Vagina (tissue), 2 donors: ENCODE measurements around the gene CTNNBL1. TPM values are rescaled to one million over a fixed set of nuclear protein-coding genes. Genes with fewer than 3 reads are reported as not detected.

Source experiments
- DNase-seq, 2 donors: peaks; one replicate each; pipeline ENCODE4 v3.0.0-alpha.2; 2017; ENCODE audit errors: extremely low spot score in 2 of 2
- H3K27ac ChIP-seq: fragments of 200-600 bp; sonication (generic); one replicate; pipeline ENCODE4 v1.5.1; 2019
- H3K27me3 ChIP-seq: fragments of 200-600 bp; sonication (generic); one replicate; pipeline ENCODE4 v1.5.1; 2019
- H3K36me3 ChIP-seq, 2 donors: fragments of 200-600 bp; sonication (generic); one replicate each; pipeline ENCODE4 v1.5.1; 2017 to 2019
- H3K4me1 ChIP-seq: fragments of 200-600 bp; sonication (generic); one replicate; pipeline ENCODE4 v1.5.1; 2019
- H3K4me3 ChIP-seq, 2 donors: fragments of 200-600 bp; sonication (generic); 1 replicate in 1 of 2; 2 replicates in 1 of 2; pipeline ENCODE4 v1.5.1; 2016 to 2019
- H3K9me3 ChIP-seq: fragments of 200-600 bp; sonication (generic); one replicate; pipeline ENCODE4 v1.5.1; 2019
- POLR2A ChIP-seq, 2 donors: fragments of 450-650 bp; IDR thresholded peaks; one replicate each; pipeline ENCODE4 v1.6.1; 2017; ENCODE audit warnings: antibody characterized with exemption in 2 of 2, mild to moderate bottlenecking in 2 of 2, moderate library complexity in 2 of 2
- POLR2AphosphoS5 ChIP-seq, 2 donors: sonication (generic); formaldehyde crosslinking; IDR thresholded peaks; one replicate each; pipeline ENCODE4 v1.9.0; 2017; ENCODE audit warnings: antibody characterized with exemption in 2 of 2, mild to moderate bottlenecking in 2 of 2, low read depth in 1 of 2; ENCODE audit not compliant: insufficient read depth in 1 of 2
- intact Hi-C: fragments of 100-400 bp; cut with DNase I; formaldehyde crosslinking; loops from one replicate; pipeline ENCODE4 v1.15.1; 2023
- total RNA-seq: library from RNA; depleted of rRNA; stranded (reverse); fragments of >200 nt; gene quantifications from one replicate; pipeline ENCODE4 v1.2.3, GENCODE V29; 2016
- TF ChIP-seq, protein P1 (sequence below), 3 experiments: fragments of 450-650 bp in 2 of 3; fragments of 200-600 bp in 1 of 3; sonication (generic) in 1 of 3; IDR thresholded peaks; one replicate each; pipeline ENCODE4 v1.5.1; 2017 to 2019; ENCODE audit warnings: antibody characterized with exemption in 3 of 3, mild to moderate bottlenecking in 2 of 3, moderate library complexity in 2 of 3

The CTNNBL1 gene
- total RNA-seq, 1 donor from 2014 or later: 40.3 TPM

DNA sequence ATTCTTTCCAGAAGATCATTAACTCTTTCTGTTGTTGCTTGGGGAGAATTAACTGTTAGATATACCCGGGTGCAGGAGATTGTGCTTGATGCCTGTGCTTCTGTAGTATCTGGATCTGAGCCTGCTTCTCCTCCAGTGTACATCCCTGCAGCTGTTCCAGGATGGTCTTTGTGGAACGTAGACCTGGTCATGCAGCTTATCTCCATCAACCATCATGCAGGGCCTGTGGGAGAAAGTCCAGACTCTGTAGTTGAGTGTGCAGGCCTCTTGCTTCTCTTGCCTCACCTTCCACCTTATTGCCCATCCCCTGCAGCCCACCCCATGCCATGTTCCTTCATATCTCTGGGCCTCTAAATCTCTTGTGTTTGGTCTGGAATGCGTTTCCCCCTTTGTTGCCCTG, 133.8 kb downstream of the CTNNBL1 start:
- Histone ChIP-seq H3K27me3 (no peaks in the 10 kb centered on the region), H3K27ac (no peak overlapping the region), H3K9me3 (no peaks in the 10 kb centered on the region), H3K36me3 (no peaks in the 10 kb centered on the region), H3K4me1 (no peaks in the 10 kb centered on the region), H3K4me3 (no peak overlapping the region)
- intact Hi-C loops: no loop called here
- DNase-seq: no peak
- TF ChIP-seq POLR2AphosphoS5 (IDR thresholded peaks at IDR 0.05; ENCODE audit: insufficient read depth in 1 of 2, low read depth in 1 of 2): no peak

DNA sequence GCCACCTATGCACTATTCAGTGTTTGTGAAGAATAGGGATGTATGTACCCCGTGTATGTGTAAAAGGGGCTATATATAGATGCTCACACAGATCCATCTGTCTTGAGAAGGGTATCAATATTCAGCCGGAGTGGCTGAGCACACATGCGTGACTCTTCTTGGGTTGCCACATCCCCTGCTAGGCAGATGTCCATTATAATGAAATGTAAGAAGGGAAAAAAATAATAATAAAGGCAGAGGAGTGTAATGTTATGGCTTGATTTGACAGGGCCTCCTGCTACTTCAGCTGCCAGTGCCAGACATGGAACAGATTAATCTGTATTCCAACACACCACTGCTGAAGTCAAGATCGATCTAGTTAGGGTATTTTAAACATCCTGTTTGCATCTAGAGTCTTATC, 134.9 kb downstream of the CTNNBL1 start:
- no peak overlapping the region for H3K27ac ChIP-seq
- TF ChIP-seq POLR2A (IDR thresholded peaks at IDR 0.05): no peak
- TF ChIP-seq, protein P1, sequence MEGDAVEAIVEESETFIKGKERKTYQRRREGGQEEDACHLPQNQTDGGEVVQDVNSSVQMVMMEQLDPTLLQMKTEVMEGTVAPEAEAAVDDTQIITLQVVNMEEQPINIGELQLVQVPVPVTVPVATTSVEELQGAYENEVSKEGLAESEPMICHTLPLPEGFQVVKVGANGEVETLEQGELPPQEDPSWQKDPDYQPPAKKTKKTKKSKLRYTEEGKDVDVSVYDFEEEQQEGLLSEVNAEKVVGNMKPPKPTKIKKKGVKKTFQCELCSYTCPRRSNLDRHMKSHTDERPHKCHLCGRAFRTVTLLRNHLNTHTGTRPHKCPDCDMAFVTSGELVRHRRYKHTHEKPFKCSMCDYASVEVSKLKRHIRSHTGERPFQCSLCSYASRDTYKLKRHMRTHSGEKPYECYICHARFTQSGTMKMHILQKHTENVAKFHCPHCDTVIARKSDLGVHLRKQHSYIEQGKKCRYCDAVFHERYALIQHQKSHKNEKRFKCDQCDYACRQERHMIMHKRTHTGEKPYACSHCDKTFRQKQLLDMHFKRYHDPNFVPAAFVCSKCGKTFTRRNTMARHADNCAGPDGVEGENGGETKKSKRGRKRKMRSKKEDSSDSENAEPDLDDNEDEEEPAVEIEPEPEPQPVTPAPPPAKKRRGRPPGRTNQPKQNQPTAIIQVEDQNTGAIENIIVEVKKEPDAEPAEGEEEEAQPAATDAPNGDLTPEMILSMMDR (IDR thresholded peaks at IDR 0.05): no peak
- TF ChIP-seq POLR2AphosphoS5 (IDR thresholded peaks at IDR 0.05; ENCODE audit: insufficient read depth in 1 of 2, low read depth in 1 of 2): no peak
- H3K4me3 ChIP-seq: no peak overlapping the region
- intact Hi-C loops: no loop called here
- H3K36me3 ChIP-seq: no peaks in the 10 kb centered on the region
- no peak for DNase-seq
- no peaks in the 10 kb centered on the region for H3K9me3 ChIP-seq
- H3K27me3 ChIP-seq: no peaks in the 10 kb centered on the region
- H3K4me1 ChIP-seq: no peaks in the 10 kb centered on the region

DNA sequence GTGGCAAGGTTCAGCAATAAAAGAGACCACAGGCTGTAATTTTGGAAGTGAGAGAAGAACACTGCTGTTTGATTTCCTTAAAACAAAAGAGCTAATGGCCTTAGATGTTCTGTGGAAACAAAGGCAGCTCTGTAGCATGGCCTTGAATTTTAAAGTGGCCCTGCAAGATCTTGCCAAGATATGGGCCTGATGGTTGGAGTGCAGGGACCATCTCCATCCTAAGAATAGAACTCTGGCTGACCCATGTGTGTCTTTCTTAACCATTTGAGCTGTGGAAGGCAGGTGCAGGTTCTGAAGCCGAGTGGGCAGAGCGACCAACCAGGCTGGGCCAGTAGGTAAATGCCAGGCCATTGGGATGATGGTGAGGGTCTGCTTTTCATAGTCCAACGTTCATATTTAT, 135.3 kb downstream of the CTNNBL1 start:
- Histone ChIP-seq H3K27ac (no peak overlapping the region), H3K4me3 (no peak overlapping the region), H3K36me3 (no peaks in the 10 kb centered on the region), H3K27me3 (no peaks in the 10 kb centered on the region), H3K4me1 (no peaks in the 10 kb centered on the region), H3K9me3 (no peaks in the 10 kb centered on the region)
- no peak for DNase-seq
- TF ChIP-seq, protein P1 (IDR thresholded peaks at IDR 0.05): no peak
- TF ChIP-seq POLR2AphosphoS5 (IDR thresholded peaks at IDR 0.05; ENCODE audit: insufficient read depth in 1 of 2, low read depth in 1 of 2): no peak
- no peak for TF ChIP-seq POLR2A (IDR thresholded peaks at IDR 0.05)
- intact Hi-C loops: no loop called here

DNA sequence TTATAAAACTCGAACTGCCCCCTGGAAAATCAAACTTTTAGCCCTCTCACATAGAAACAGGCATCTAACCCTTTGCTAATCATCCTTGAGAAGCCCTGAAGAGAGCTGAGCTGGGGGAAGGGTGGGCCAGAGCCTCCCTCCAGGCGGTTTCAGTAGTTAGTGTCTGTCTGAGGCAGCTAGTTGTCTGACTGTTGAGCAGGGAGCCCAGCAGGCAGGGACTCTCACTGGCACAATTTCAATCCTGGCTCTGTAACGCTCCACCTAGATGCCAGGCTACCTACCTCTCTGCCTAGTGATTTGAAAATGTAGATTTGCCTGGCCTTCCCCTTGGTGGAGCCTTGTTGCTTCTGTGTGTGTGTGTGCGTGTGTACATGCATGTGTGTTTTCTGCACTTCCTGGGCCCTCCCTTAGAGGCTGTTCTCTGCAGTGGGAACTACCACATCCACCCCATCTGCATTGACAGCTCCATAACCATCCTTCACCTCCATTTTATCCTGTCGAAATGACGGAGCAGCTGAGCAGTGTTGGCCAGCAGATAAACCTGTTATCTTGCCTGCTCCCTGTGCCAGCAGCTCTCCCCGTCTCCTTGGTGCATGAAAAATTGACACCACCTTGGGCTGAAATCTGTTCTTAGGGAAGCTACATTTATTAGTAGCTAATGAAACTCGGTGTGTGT, 139.5 kb downstream of the CTNNBL1 start:
- H3K9me3 ChIP-seq: no peaks in the 10 kb centered on the region
- TF ChIP-seq POLR2AphosphoS5 (IDR thresholded peaks at IDR 0.05; ENCODE audit: insufficient read depth in 1 of 2, low read depth in 1 of 2) (no peak), POLR2A (IDR thresholded peaks at IDR 0.05) (no peak)
- TF ChIP-seq, protein P1 (IDR thresholded peaks at IDR 0.05): no peak
- H3K36me3 ChIP-seq: no peaks in the 10 kb centered on the region
- no peak overlapping the region for H3K4me3 ChIP-seq
- no peaks in the 10 kb centered on the region for H3K27me3 ChIP-seq
- no peak for DNase-seq
- H3K27ac ChIP-seq: no peak overlapping the region
- intact Hi-C loops: no loop called here
- H3K4me1 ChIP-seq: no peaks in the 10 kb centered on the region

DNA sequence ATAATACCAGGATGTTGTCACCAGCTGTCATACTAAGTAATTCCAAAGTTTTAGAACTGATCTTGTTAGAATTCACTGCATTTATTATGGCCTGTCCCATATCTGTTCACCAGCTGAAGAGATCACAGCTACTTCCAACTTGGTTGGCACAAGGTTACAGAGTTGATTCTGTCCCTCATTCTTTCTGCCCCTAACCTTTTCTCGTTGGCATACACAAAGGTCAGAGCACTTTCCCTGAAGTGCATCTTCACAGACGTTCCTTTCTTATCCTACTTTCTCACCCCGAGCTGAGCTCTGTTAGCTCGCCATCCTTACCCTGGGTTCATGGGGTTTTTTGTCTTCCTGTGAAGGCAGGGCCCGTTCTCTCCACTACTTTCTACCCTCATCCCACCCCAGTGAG, 143.1 kb downstream of the CTNNBL1 start:
- TF ChIP-seq, protein P1 (IDR thresholded peaks at IDR 0.05): no peak
- no peak for TF ChIP-seq POLR2AphosphoS5 (IDR thresholded peaks at IDR 0.05; ENCODE audit: insufficient read depth in 1 of 2, low read depth in 1 of 2)
- TF ChIP-seq POLR2A (IDR thresholded peaks at IDR 0.05): no peak
- no peaks in the 10 kb centered on the region for H3K9me3 ChIP-seq
- H3K4me1 ChIP-seq: no peaks in the 10 kb centered on the region
- no peaks in the 10 kb centered on the region for H3K27me3 ChIP-seq
- H3K27ac ChIP-seq: no peak overlapping the region
- H3K4me3 ChIP-seq: no peak overlapping the region
- peaks cover 0 to 13% of the 10 kb centered on the region in 2 donors for H3K36me3 ChIP-seq
- intact Hi-C loops: no loop called here
- no peak for DNase-seq
